H1 (cell line): ENCODE measurements around the gene EID1. TPM values are rescaled to one million over a fixed set of nuclear protein-coding genes. Genes with fewer than 3 reads are reported as not detected.
A peak's percentile ranks its signal among the peaks of the same experiment; 100 is the strongest.

Source experiments
- CTCF ChIA-PET: fragments of 300-600 bp; sonication (Branson Sonifier 250); formaldehyde crosslinking; loops from one replicate; lab custom pipeline; 2021; ENCODE audit not compliant: partially characterized antibody; lab: Charles Lee
- POLR2A ChIA-PET: fragments of 300-600 bp; sonication (Branson Sonifier 250); formaldehyde crosslinking; loops from one replicate; lab custom pipeline; 2021; ENCODE audit warnings: inconsistent platforms; ENCODE audit not compliant: partially characterized antibody; lab: Charles Lee
- DNase-seq, 2 experiments: peaks; one replicate each; pipeline versions ENCODE4 v3.0.0 to v3.0.0-alpha.2; 2010 to 2022; ENCODE audit warnings: low spot score in 2 of 2, low read depth in 1 of 2, mixed read lengths in 1 of 2
- FAIRE-seq: peaks from 2 replicates; lab custom pipeline; 2011; peaks lifted over from hg19 to GRCh38; lab: Jason Lieb, UNC
- H2AFZ ChIP-seq: 2 replicates; pipeline ENCODE4 v1.8.1; 2012; ENCODE audit warnings: low read length, inconsistent platforms
- H2AK5ac ChIP-seq: 2 replicates; pipeline ENCODE4 v1.6.1; 2013; ENCODE audit warnings: low read depth, low read length
- H2BK120ac ChIP-seq: replicated peaks from 2 replicates; pipeline ENCODE3; 2013; ENCODE audit warnings: low read depth, low read length, inconsistent platforms
- H2BK12ac ChIP-seq: 2 replicates; pipeline ENCODE4 v1.6.1; 2013; ENCODE audit warnings: low read depth, low read length
- H2BK15ac ChIP-seq: 2 replicates; pipeline ENCODE4 v1.6.1; 2013; ENCODE audit warnings: low read length
- H2BK20ac ChIP-seq: 2 replicates; pipeline ENCODE4 v1.6.1; 2013; ENCODE audit warnings: low read length
- H2BK5ac ChIP-seq: 2 replicates; pipeline ENCODE4 v1.6.1; 2013; ENCODE audit warnings: low read depth, low read length
- H3K14ac ChIP-seq: 2 replicates; pipeline ENCODE4 v1.6.1; 2013; ENCODE audit warnings: inconsistent platforms; ENCODE audit not compliant: insufficient read length
- H3K18ac ChIP-seq: 2 replicates; pipeline ENCODE4 v1.6.1; 2013; ENCODE audit warnings: low read length; ENCODE audit errors: extremely low read depth
- H3K23ac ChIP-seq: 2 replicates; pipeline ENCODE4 v1.6.1; 2013; ENCODE audit warnings: inconsistent platforms; ENCODE audit not compliant: insufficient read length
- H3K23me2 ChIP-seq: 2 replicates; pipeline ENCODE4 v1.6.1; 2013; ENCODE audit warnings: low read depth, low read length
- H3K27ac ChIP-seq: 2 replicates; pipeline ENCODE4 v1.6.1; 2011; ENCODE audit warnings: low read depth, low read length, inconsistent platforms
- H3K27me3 ChIP-seq, 4 experiments: replicated peaks in 1 of 4; 1 replicate in 1 of 4; 2 replicates in 3 of 4; pipeline versions ENCODE4 v1.6.1 to v1.8.1; 2011 to 2013; ENCODE audit warnings: low read length in 3 of 4, mild to moderate bottlenecking in 3 of 4, inconsistent platforms in 2 of 4, mixed read lengths in 2 of 4, moderate library complexity in 1 of 4; ENCODE audit not compliant: control insufficient read depth in 3 of 4, insufficient read depth in 3 of 4; ENCODE audit errors: extremely low read depth in 1 of 4
- H3K36me3 ChIP-seq, 4 experiments: 2 replicates each; pipeline versions ENCODE4 v1.6.1 to v1.8.1; 2011 to 2013; ENCODE audit warnings: mild to moderate bottlenecking in 4 of 4, low read length in 3 of 4, moderate library complexity in 2 of 4, control low read depth in 1 of 4, inconsistent platforms in 1 of 4; ENCODE audit not compliant: insufficient read depth in 4 of 4, control insufficient read depth in 2 of 4
- H3K4ac ChIP-seq: replicated peaks from 2 replicates; pipeline ENCODE3; 2013; ENCODE audit warnings: low read length, low read depth, mixed read lengths, inconsistent platforms; ENCODE audit not compliant: insufficient read length
- H3K4me1 ChIP-seq, 4 experiments: replicated peaks in 1 of 4; 1 replicate in 1 of 4; 2 replicates in 3 of 4; pipeline versions ENCODE4 v1.6.1 to v1.8.1; 2011 to 2013; ENCODE audit warnings: low read length in 3 of 4, inconsistent platforms in 2 of 4, mixed read lengths in 1 of 4; ENCODE audit not compliant: insufficient read depth in 4 of 4, control insufficient read depth in 3 of 4
- H3K4me2 ChIP-seq, 2 experiments: 2 replicates each; pipeline versions ENCODE4 v1.6.1 to v1.8.1; 2011 to 2013; ENCODE audit warnings: low read depth in 2 of 2, low read length in 2 of 2, control low read depth in 1 of 2, inconsistent platforms in 1 of 2, mild to moderate bottlenecking in 1 of 2; ENCODE audit not compliant: insufficient read depth in 1 of 2
- H3K4me3 ChIP-seq, 4 experiments: fragments of 200-600, 300-600 bp in 1 of 4; sonication (generic), shearing (Covaris generic), sonication (Bioruptor Twin) in 1 of 4; 2 replicates each; pipeline versions ENCODE4 v1.5.1 to v1.8.1; 2011 to 2016; ENCODE audit warnings: low read length in 4 of 4, low read depth in 3 of 4, control low read depth in 2 of 4, inconsistent platforms in 2 of 4, mild to moderate bottlenecking in 2 of 4, mixed read lengths in 1 of 4, moderate library complexity in 1 of 4; ENCODE audit not compliant: insufficient read depth in 2 of 4; ENCODE audit errors: extremely low read depth in 1 of 4
- H3K56ac ChIP-seq: replicated peaks from 2 replicates; pipeline ENCODE3; 2013; ENCODE audit warnings: low read depth, mild to moderate bottlenecking, mixed read lengths, low read length, inconsistent platforms; ENCODE audit not compliant: insufficient read length
- H3K79me1 ChIP-seq: 2 replicates; pipeline ENCODE4 v1.6.1; 2013; ENCODE audit warnings: low read depth, low read length, control low read depth
- H3K79me2 ChIP-seq, 2 experiments: 2 replicates each; pipeline versions ENCODE4 v1.6.1 to v1.8.1; 2012 to 2013; ENCODE audit warnings: low read length in 2 of 2, mild to moderate bottlenecking in 2 of 2, inconsistent platforms in 1 of 2; ENCODE audit not compliant: insufficient read depth in 2 of 2, control insufficient read depth in 1 of 2
- H3K9ac ChIP-seq, 4 experiments: replicated peaks in 1 of 4; 1 replicate in 1 of 4; 2 replicates in 3 of 4; pipeline versions ENCODE4 v1.6.1 to v1.8.1; 2011 to 2013; ENCODE audit warnings: low read depth in 3 of 4, low read length in 3 of 4, control low read depth in 2 of 4, mild to moderate bottlenecking in 2 of 4, moderate library complexity in 2 of 4, inconsistent platforms in 1 of 4; ENCODE audit errors: extremely low read depth in 1 of 4
- H3K9me3 ChIP-seq, 2 experiments: 2 replicates each; pipeline versions ENCODE4 v1.6.1 to v1.8.1; 2012 to 2013; ENCODE audit warnings: mild to moderate bottlenecking in 2 of 2, moderate library complexity in 2 of 2, control low read depth in 1 of 2, inconsistent platforms in 1 of 2, low read depth in 1 of 2, low read length in 1 of 2, mixed read lengths in 1 of 2; ENCODE audit not compliant: insufficient read depth in 2 of 2
- H4K20me1 ChIP-seq, 2 experiments: replicated peaks in 1 of 2; 2 replicates each; pipeline versions ENCODE3 to v1.8.1; 2011 to 2013; ENCODE audit warnings: inconsistent platforms in 2 of 2, low read length in 2 of 2, mild to moderate bottlenecking in 1 of 2; ENCODE audit not compliant: insufficient read depth in 2 of 2, control insufficient read depth in 1 of 2
- H4K5ac ChIP-seq: 2 replicates; pipeline ENCODE4 v1.6.1; 2013; ENCODE audit warnings: low read length, low read depth, mixed read lengths, inconsistent platforms; ENCODE audit not compliant: insufficient read length
- H4K8ac ChIP-seq: 2 replicates; pipeline ENCODE4 v1.8.0; 2013; ENCODE audit warnings: mild to moderate bottlenecking, moderate library complexity, low read length, inconsistent platforms; ENCODE audit not compliant: insufficient read depth; ENCODE audit errors: extremely low read depth
- H4K91ac ChIP-seq: replicated peaks from 2 replicates; pipeline ENCODE3; 2013; ENCODE audit warnings: low read length, mixed read lengths, inconsistent platforms; ENCODE audit not compliant: insufficient read length
- CTBP2 ChIP-seq: IDR thresholded peaks from 2 replicates; pipeline ENCODE4 v1.7.0; 2011; ENCODE audit warnings: borderline replicate concordance, mild to moderate bottlenecking, moderate library complexity, mixed read lengths, low read length; ENCODE audit not compliant: insufficient read depth, insufficient read length
- EP300 ChIP-seq, 2 experiments: IDR thresholded peaks; 1 replicate in 1 of 2; 2 replicates in 1 of 2; pipeline ENCODE4 v1.6.1; 2011 to 2012; ENCODE audit warnings: low read depth in 2 of 2, low read length in 2 of 2, mild to moderate bottlenecking in 2 of 2, borderline replicate concordance in 1 of 2, inconsistent platforms in 1 of 2, moderate library complexity in 1 of 2
- GTF2F1 ChIP-seq: IDR thresholded peaks from 2 replicates; pipeline ENCODE4 v1.6.1; 2012; ENCODE audit warnings: low read depth, low read length, improper control_type of control experiment, borderline replicate concordance
- KDM5A ChIP-seq: fragments of 200-600 bp; IDR thresholded peaks from 2 replicates; pipeline ENCODE4 v1.7.1; 2012; ENCODE audit warnings: mild to moderate bottlenecking, low read length, inconsistent platforms, mixed read lengths
- SAP30 ChIP-seq: fragments of 300-600 bp; sonication (generic); IDR thresholded peaks from 2 replicates; pipeline ENCODE4 v1.7.1; 2012; ENCODE audit warnings: low read length, moderate library complexity, mild to moderate bottlenecking, inconsistent platforms; ENCODE audit not compliant: insufficient read depth, insufficient replicate concordance
- SIRT6 ChIP-seq: IDR thresholded peaks from one replicate; pipeline ENCODE4 v1.7.1; 2012; ENCODE audit warnings: low read length, inconsistent platforms
- SRF ChIP-seq: IDR thresholded peaks from 2 replicates; pipeline ENCODE4 v1.6.1; 2011; ENCODE audit warnings: mild to moderate bottlenecking, low read depth, low read length, moderate library complexity
- WGBS, 2 experiments: shearing (Covaris generic) in 1 of 2; methylation state at CpG; one replicate each; pipeline versions ENCODE4 v1.1.6 to v1.1.7; 2013 to 2015; ENCODE audit warnings: low lambda C conversion rate in 2 of 2, mixed read lengths in 2 of 2, inconsistent platforms in 1 of 2, low coverage in 1 of 2, missing lambda C conversion rate in 1 of 2; ENCODE audit not compliant: insufficient replicate concordance in 2 of 2, insufficient coverage in 1 of 2, insufficient read length in 1 of 2; ENCODE audit errors: extremely low coverage in 1 of 2, missing lambda C conversion rate in 1 of 2; 5-methylcytosine and 5-hydroxymethylcytosine counted together
- polyA plus RNA-seq, 7 experiments: library from polyadenylated mRNA; depleted of rRNA in 3 of 7; stranded (reverse) in 5 of 7; unstranded in 2 of 7; fragments of >200 nt in 5 of 7; fragments of 200-250 nt in 2 of 7; gene quantifications; 1 replicate in 5 of 7; 2 replicates in 1 of 7; 4 replicates in 1 of 7; pipeline versions ENCODE4 v1.2.1 to v1.2.3, GENCODE V29; 2011 to 2013; ENCODE audit warnings: missing spikeins in 2 of 7, mixed read lengths in 2 of 7
- total RNA-seq: library from RNA; stranded (reverse); fragmentation: NEBNext Ultra II Directional; extraction: Animal tissue kit (Norgen Biotek cat#: 25700); gene quantifications from 2 replicates; pipeline ENCODE4 v1.2.1, GENCODE V29; 2021

EID1 gene
- total and polyA plus RNA-seq, 2 of the 8 experiments (the other 6 are each of a cell fraction or from before 2014, with no cell fraction given): 101 to 110 TPM

DNA sequence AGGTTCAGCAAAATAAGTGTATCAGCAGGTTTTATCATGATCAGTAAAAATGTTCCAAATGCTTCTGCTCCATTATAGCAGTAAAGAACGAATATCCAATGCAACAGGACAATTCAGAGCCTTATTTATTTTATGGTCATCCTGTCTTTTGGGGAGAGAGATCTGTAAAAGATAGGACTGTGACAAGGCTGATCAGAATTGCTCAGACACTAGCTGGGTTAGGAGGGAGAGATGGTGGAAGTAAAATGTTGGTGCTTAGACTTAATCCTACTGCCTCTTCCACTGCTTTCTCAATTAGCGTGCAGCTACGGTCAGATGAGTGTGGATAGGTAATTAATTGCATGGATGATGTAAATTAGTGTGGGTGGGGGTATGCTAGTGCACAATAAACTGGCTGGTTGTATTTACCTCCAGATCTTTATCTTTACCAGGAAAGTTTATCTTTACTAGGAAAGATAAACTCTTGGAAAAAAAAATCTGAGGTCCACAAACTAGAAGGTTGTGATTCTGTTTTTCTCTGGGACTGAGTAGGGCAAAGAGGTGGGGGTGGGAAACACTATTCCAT, 2.2 kb downstream of the EID1 start:
- Histone ChIP-seq H3K56ac (no peak overlapping the region), H2AFZ (no peak overlapping the region), H3K4ac (no peak overlapping the region), H2BK20ac (no peak overlapping the region), H3K79me1 (no peaks in the 10 kb centered on the region), H4K20me1 (no peaks in the 10 kb centered on the region), H4K91ac (no peak overlapping the region), H2AK5ac (no peak overlapping the region), H4K5ac (no peak overlapping the region), H2BK15ac (no peak overlapping the region), H3K27me3 (no peaks in the 10 kb centered on the region), H3K18ac (no peak overlapping the region), H3K14ac (no peak overlapping the region), H3K36me3 (no peaks in the 10 kb centered on the region; a peak in 1 of 8 replicates), H3K27ac (no peak overlapping the region), H3K79me2 (peaks cover 0 to 23% of the 10 kb centered on the region in 2 experiments; a peak in 3 of 4 replicates), H3K23ac (no peak overlapping the region), H3K9ac (no peak overlapping the region), H3K4me2 (peak overlapping the region; percentile 15 to 28; a peak in 3 of 4 replicates), H2BK5ac (no peak overlapping the region), H3K4me3 (peak overlapping the region in 1 of 4 experiments; percentile 74; a peak in 2 of 8 replicates), H3K4me1 (0 out of 7 replicates have a peak, but pooled peaks cover 0 to 4% (median 0%) of the 10 kb centered on the region in 4 experiments), H3K9me3 (no peaks in the 10 kb centered on the region), H3K23me2 (no peaks in the 10 kb centered on the region), H4K8ac (no peak overlapping the region), H2BK120ac (no peak overlapping the region), H2BK12ac (no peak overlapping the region)
- POLR2A ChIA-PET: interaction anchor here (1.0 to 2.0 kb wide), 2 partner anchors 10 to 12 kb away, joined by 3 to 6 read pairs; no protein-coding TSS in a partner anchor
- CTCF ChIA-PET: interaction anchor here (0.6 to 1.4 kb wide), 10 partner anchors 9 to 481 kb away, joined by 3 to 8 read pairs (median 4); partner anchors contain the start of gene SHC4
- TF ChIP-seq EP300 (IDR thresholded peaks at IDR 0.05; ENCODE audit: borderline replicate concordance in 1 of 2, low read depth in 2 of 2, low read length in 2 of 2) (no peak), GTF2F1 (no peak), SAP30 (no peak), SRF (no peak), KDM5A (no peak), SIRT6 (no peak), CTBP2 (no peak)
- DNase-seq (no peak), FAIRE-seq (no peak)
- 70% methylated on average over 3 of the region's 3 CpGs; no CpG with 5 or more reads in 1 of the 2 experiments for WGBS, 2 experiments
